Mesenchymal stem cell (in vitro differentiated cells and primary cell): ENCODE measurements around the gene COL24A1.

ENCODE experiments used
- DNase-seq: peaks from one replicate; pipeline ENCODE4 v3.0.0-alpha.2; 2013
- H2AFZ ChIP-seq: one replicate; pipeline ENCODE4 v1.6.1; 2013; ENCODE audit warnings: low read depth, mild to moderate bottlenecking, control low read depth, inconsistent platforms, low read length, moderate library complexity
- H2AK5ac ChIP-seq: 2 replicates; pipeline ENCODE4 v1.6.1; 2013; ENCODE audit warnings: low read length, moderate library complexity, mild to moderate bottlenecking, inconsistent platforms; ENCODE audit not compliant: severe bottlenecking
- H2BK120ac ChIP-seq: one replicate; pipeline ENCODE4 v1.6.1; 2013; ENCODE audit warnings: low read depth, mild to moderate bottlenecking, inconsistent platforms, low read length, moderate library complexity
- H2BK12ac ChIP-seq, 2 experiments: one replicate each; pipeline ENCODE4 v1.6.1; 2013; ENCODE audit warnings: inconsistent platforms in 2 of 2, low read length in 2 of 2, mild to moderate bottlenecking in 2 of 2, moderate library complexity in 2 of 2, control low read depth in 1 of 2
- H2BK15ac ChIP-seq: one replicate; pipeline ENCODE4 v1.6.1; 2013; ENCODE audit warnings: mild to moderate bottlenecking, low read depth, inconsistent platforms; ENCODE audit not compliant: poor library complexity, severe bottlenecking
- H2BK5ac ChIP-seq: 2 replicates; pipeline ENCODE4 v1.6.1; 2013; ENCODE audit warnings: low read depth, mild to moderate bottlenecking, low read length, control low read depth, inconsistent platforms; ENCODE audit not compliant: poor library complexity, severe bottlenecking
- H3K14ac ChIP-seq, 2 experiments: one replicate each; pipeline ENCODE4 v1.6.1; 2013; ENCODE audit warnings: inconsistent platforms in 2 of 2, low read length in 2 of 2, control low read depth in 1 of 2, mild to moderate bottlenecking in 1 of 2, moderate library complexity in 1 of 2
- H3K18ac ChIP-seq, 2 experiments: one replicate each; pipeline ENCODE4 v1.6.1; 2013; ENCODE audit warnings: inconsistent platforms in 2 of 2, low read length in 2 of 2, control low read depth in 1 of 2, low read depth in 1 of 2, mild to moderate bottlenecking in 1 of 2
- H3K23ac ChIP-seq, 2 experiments: one replicate each; pipeline ENCODE4 v1.6.1; 2013; ENCODE audit warnings: inconsistent platforms in 2 of 2, low read length in 2 of 2, mild to moderate bottlenecking in 2 of 2, moderate library complexity in 2 of 2, control low read depth in 1 of 2
- H3K27ac ChIP-seq: 2 replicates; pipeline ENCODE4 v1.5.1; 2013; ENCODE audit warnings: mild to moderate bottlenecking, moderate library complexity, low read length, control low read depth, inconsistent platforms; ENCODE audit not compliant: poor library complexity, severe bottlenecking
- H3K27me3 ChIP-seq, 2 experiments: 2 replicates each; pipeline versions ENCODE4 v1.6.1 to v1.7.0; 2013; ENCODE audit warnings: low read length in 2 of 2, mild to moderate bottlenecking in 2 of 2, moderate library complexity in 2 of 2, control low read depth in 1 of 2, inconsistent platforms in 1 of 2; ENCODE audit not compliant: control insufficient read depth in 1 of 2, insufficient read depth in 1 of 2
- H3K36me3 ChIP-seq, 2 experiments: 2 replicates each; pipeline versions ENCODE4 v1.6.1 to v1.7.0; 2013; ENCODE audit warnings: low read length in 2 of 2, control low read depth in 1 of 2, inconsistent platforms in 1 of 2, low read depth in 1 of 2, mild to moderate bottlenecking in 1 of 2; ENCODE audit not compliant: insufficient read depth in 2 of 2, control insufficient read depth in 1 of 2
- H3K4ac ChIP-seq, 2 experiments: one replicate each; pipeline ENCODE4 v1.6.1; 2013; ENCODE audit warnings: inconsistent platforms in 2 of 2, low read length in 2 of 2, mild to moderate bottlenecking in 2 of 2, moderate library complexity in 2 of 2, control low read depth in 1 of 2, low read depth in 1 of 2
- H3K4me1 ChIP-seq: 2 replicates; pipeline ENCODE4 v1.6.1; 2013; ENCODE audit warnings: low read depth, low read length, control low read depth; ENCODE audit not compliant: control insufficient read depth, insufficient read depth
- H3K4me2 ChIP-seq: 2 replicates; pipeline ENCODE4 v1.6.1; 2013; ENCODE audit warnings: low read length, mild to moderate bottlenecking, inconsistent platforms; ENCODE audit not compliant: poor library complexity, severe bottlenecking
- H3K4me3 ChIP-seq, 2 experiments: 2 replicates each; pipeline versions ENCODE4 v1.5.1 to v1.7.0; 2013; ENCODE audit warnings: low read length in 2 of 2, mild to moderate bottlenecking in 2 of 2, control low read depth in 1 of 2, low read depth in 1 of 2; ENCODE audit not compliant: insufficient read depth in 1 of 2
- H3K79me1 ChIP-seq: replicated peaks from 2 replicates; pipeline ENCODE4 v1.6.1; 2013; ENCODE audit warnings: mild to moderate bottlenecking, control low read depth, low read length, inconsistent platforms; ENCODE audit not compliant: poor library complexity, severe bottlenecking
- H3K9ac ChIP-seq: 2 replicates; pipeline ENCODE4 v1.7.0; 2013; ENCODE audit warnings: mild to moderate bottlenecking, low read length, moderate library complexity
- H3K9me3 ChIP-seq: 2 replicates; pipeline ENCODE4 v1.7.0; 2013; ENCODE audit warnings: mild to moderate bottlenecking, low read length; ENCODE audit not compliant: control insufficient read depth
- H4K8ac ChIP-seq: one replicate; pipeline ENCODE4 v1.6.1; 2013; ENCODE audit warnings: inconsistent platforms, mild to moderate bottlenecking, low read length, moderate library complexity
- H4K91ac ChIP-seq: one replicate; pipeline ENCODE4 v1.6.1; 2013; ENCODE audit warnings: mild to moderate bottlenecking, low read length, inconsistent platforms
- WGBS: methylation state at CpG from one replicate; pipeline ENCODE4 v1.1.7; 2013; ENCODE audit warnings: mixed read lengths; 5-methylcytosine and 5-hydroxymethylcytosine counted together

Gene COL24A1

DNA sequence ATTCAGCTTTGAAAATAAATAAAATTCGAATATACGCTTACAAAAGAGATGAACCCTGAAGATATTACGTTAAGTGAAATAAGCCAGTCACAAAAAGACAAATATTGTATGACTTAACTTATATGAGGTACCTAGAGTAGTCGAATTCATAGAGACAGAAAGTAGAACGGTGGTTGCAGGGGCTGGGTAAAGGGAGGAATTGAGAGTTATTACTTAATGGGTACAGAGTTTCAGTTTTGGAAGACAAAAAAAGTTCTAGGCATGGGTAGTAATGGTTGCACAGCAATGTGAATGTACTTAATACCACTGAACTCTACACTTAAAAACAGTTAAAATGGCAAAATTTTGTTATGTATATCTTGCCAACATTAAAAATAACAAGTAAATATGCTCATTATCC lies 399.7 kb downstream of the COL24A1 start:
- no peak overlapping the region for H3K4ac ChIP-seq
- no peaks in the 10 kb centered on the region for H3K27me3 ChIP-seq
- no peak overlapping the region for H4K8ac ChIP-seq
- H3K18ac ChIP-seq: no peak overlapping the region
- H3K9me3 ChIP-seq: no peaks in the 10 kb centered on the region
- H3K79me1 ChIP-seq: no peaks in the 10 kb centered on the region
- no peaks in the 10 kb centered on the region for H3K4me1 ChIP-seq
- H4K91ac ChIP-seq: no peak overlapping the region
- H2AFZ ChIP-seq: no peak overlapping the region
- no peak overlapping the region for H2BK12ac ChIP-seq
- DNase-seq: no peak
- H3K14ac ChIP-seq: no peak overlapping the region
- H2AK5ac ChIP-seq: no peak overlapping the region
- no peak overlapping the region for H3K9ac ChIP-seq
- H3K23ac ChIP-seq: no peak overlapping the region
- H2BK15ac ChIP-seq: no peak overlapping the region
- H2BK5ac ChIP-seq: no peak overlapping the region
- H3K27ac ChIP-seq: no peak overlapping the region
- H2BK120ac ChIP-seq: no peak overlapping the region
- 100% methylated on average over 4 of the region's 5 CpGs for WGBS
- H3K4me2 ChIP-seq: no peak overlapping the region
- H3K4me3 ChIP-seq: no peak overlapping the region
- no peaks in the 10 kb centered on the region for H3K36me3 ChIP-seq

DNA sequence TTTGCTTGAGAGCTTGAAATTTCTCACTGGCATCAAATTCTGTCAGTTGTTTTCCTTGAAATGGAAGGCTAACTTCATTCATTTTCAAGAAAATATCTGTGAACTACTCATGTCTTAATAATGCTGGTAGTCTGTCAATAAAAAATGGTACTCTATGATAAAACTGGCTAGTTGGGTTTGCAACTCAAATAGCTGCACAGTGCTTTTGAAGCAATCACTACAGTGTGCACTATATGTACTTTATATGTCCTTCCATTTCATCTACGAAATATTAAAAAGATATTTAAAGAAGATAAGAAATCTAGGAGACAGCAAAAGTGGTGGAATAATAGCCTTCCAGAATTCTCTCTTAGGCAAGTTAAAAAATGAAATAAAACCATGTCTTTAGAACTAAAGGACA lies 408.5 kb downstream of the COL24A1 start:
- Histone ChIP-seq H2AK5ac (no peak overlapping the region), H3K4me1 (no peaks in the 10 kb centered on the region), H3K27me3 (no peaks in the 10 kb centered on the region), H3K4me2 (no peak overlapping the region), H3K9me3 (no peaks in the 10 kb centered on the region), H3K4me3 (no peak overlapping the region), H3K36me3 (no peaks in the 10 kb centered on the region), H3K18ac (no peak overlapping the region), H4K91ac (no peak overlapping the region), H3K79me1 (no peaks in the 10 kb centered on the region), H3K4ac (no peak overlapping the region), H2BK15ac (no peak overlapping the region), H2BK120ac (no peak overlapping the region), H3K23ac (no peak overlapping the region), H3K9ac (no peak overlapping the region), H2BK5ac (no peak overlapping the region), H3K14ac (no peak overlapping the region), H2AFZ (no peak overlapping the region), H3K27ac (no peak overlapping the region), H2BK12ac (no peak overlapping the region), H4K8ac (no peak overlapping the region)
- no peak for DNase-seq
- WGBS: no CpG with 5 or more reads among the region's 1 CpG

DNA sequence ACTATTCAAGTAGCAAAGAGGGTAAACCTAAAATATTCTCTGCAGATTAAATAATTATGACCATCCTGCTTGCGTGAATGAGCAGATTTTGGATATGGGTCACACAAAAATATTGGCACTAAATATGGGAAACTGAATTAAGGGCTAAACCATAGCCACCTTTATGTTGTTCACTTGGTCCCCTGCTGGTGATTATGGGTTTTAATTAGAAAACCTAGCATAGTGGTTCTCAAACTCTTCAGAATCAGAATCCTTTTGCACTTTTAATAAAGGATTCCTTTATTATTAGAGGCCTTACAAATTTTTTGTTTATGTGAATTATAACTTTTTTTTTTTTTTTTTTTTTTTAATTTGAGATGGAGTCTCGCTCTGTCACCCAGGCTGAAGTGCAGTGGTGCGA lies 409.8 kb downstream of the COL24A1 start:
- H2BK12ac ChIP-seq: no peak overlapping the region
- H2BK5ac ChIP-seq: no peak overlapping the region
- 100% methylated on average over 1 of the region's 3 CpGs for WGBS

DNA sequence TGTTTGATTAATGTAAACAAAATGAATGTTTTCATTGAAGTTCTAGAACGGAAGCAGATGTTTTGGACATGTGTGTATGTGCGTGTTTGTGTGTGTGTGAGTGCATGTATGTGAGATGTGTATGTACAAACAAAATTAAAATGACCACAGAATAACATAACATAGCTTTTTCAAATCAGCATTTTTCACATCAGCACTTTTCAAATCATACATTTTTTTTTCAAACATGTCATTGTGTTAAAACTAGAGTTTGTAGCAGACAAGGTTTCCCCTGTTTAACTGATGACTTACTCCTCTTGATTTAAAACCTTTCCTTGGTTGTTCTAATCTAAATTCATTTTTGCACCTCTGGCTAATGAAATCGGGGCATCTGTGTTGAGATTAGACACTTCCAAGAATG lies 412.8 kb downstream of the COL24A1 start:
- Histone ChIP-seq H3K4me1 (peaks cover 2% of the 10 kb centered on the region), H3K79me1 (no peaks in the 10 kb centered on the region), H3K27me3 (no peaks in the 10 kb centered on the region), H2BK12ac (no peak overlapping the region), H3K23ac (no peak overlapping the region), H2AK5ac (no peak overlapping the region), H3K27ac (no peak overlapping the region), H3K36me3 (no peaks in the 10 kb centered on the region), H3K9ac (no peak overlapping the region), H3K4ac (no peak overlapping the region), H3K18ac (no peak overlapping the region), H4K91ac (no peak overlapping the region), H3K9me3 (no peaks in the 10 kb centered on the region), H3K4me3 (no peak overlapping the region), H2AFZ (no peak overlapping the region), H2BK15ac (no peak overlapping the region), H4K8ac (no peak overlapping the region), H3K4me2 (no peak overlapping the region), H3K14ac (no peak overlapping the region), H2BK120ac (no peak overlapping the region), H2BK5ac (no peak overlapping the region)
- WGBS: 97% methylated on average over 2 of the region's 3 CpGs
- DNase-seq: no peak

More for the DNA sequence above, 409.8 kb downstream of the COL24A1 start:
- no peak overlapping the region for H4K8ac ChIP-seq
- H3K79me1 ChIP-seq: no peaks in the 10 kb centered on the region
- no peak overlapping the region for H2BK15ac ChIP-seq
- no peak overlapping the region for H3K18ac ChIP-seq
- no peak overlapping the region for H3K4me3 ChIP-seq
- H3K27me3 ChIP-seq: no peaks in the 10 kb centered on the region
- no peak overlapping the region for H2BK120ac ChIP-seq
- H3K27ac ChIP-seq: no peak overlapping the region
- no peak overlapping the region for H3K4ac ChIP-seq
- H3K9me3 ChIP-seq: no peaks in the 10 kb centered on the region
- no peak for DNase-seq
- no peak overlapping the region for H2AK5ac ChIP-seq
- no peaks in the 10 kb centered on the region for H3K36me3 ChIP-seq
- no peak overlapping the region for H2AFZ ChIP-seq
- H3K4me2 ChIP-seq: no peak overlapping the region
- H4K91ac ChIP-seq: no peak overlapping the region
- no peaks in the 10 kb centered on the region for H3K4me1 ChIP-seq
- no peak overlapping the region for H3K23ac ChIP-seq
- H3K9ac ChIP-seq: no peak overlapping the region
- no peak overlapping the region for H3K14ac ChIP-seq
